ENCODE data around the gene FBLN1. TPM values are rescaled to one million over a fixed set of nuclear protein-coding genes. Genes with fewer than 3 reads are reported as not detected.
"Not testable (repeated sequence)": the region's sequence is repeated elsewhere in the genome, so short reads cannot be mapped to it uniquely, and the experiment has no call there.

The FBLN1 gene
- total RNA-seq, 2 donors from 2014 or later, result 587 to 972 TPM

GRCh38 chr22:45554861-45555260, 52.2 kb downstream of the FBLN1 start:
- H3K27ac ChIP-seq, result peak overlapping the region; percentile 94 to 99

GRCh38 chr22:45557926-45558325, 55.2 kb downstream of the FBLN1 start:
- not testable (repeated sequence) for ATAC-seq (ENCODE audit: insufficient number of reproducible peaks, low FRiP score, low read depth); H3K27me3 ChIP-seq (replicated peaks; ENCODE audit: insufficient read depth)

More at GRCh38 chr22:45554861-45555260, 52.2 kb downstream of the FBLN1 start:
- no peak for TF ChIP-seq CTCF (IDR thresholded peaks at IDR 0.05)
- Histone ChIP-seq H3K4me1 (ENCODE audit: control insufficient read depth in 1 of 2, low read depth in 2 of 2) (peaks cover 27 to 47% of the 10 kb centered on the region in 2 donors), H3K27me3 (replicated peaks; ENCODE audit: insufficient read depth) (no peaks in the 10 kb centered on the region), H3K4me3 (no peak overlapping the region), H3K9me3 (no peaks in the 10 kb centered on the region), H3K36me3 (peaks cover 4% of the 10 kb centered on the region)
- DNase-seq (ENCODE audit: low spot score) (no peak), ATAC-seq (ENCODE audit: insufficient number of reproducible peaks, low FRiP score, low read depth) (no peak)

GRCh38 chr22:45560092-45560491, 57.4 kb downstream of the FBLN1 start:
- H3K9me3 ChIP-seq; H3K36me3 ChIP-seq; ATAC-seq (ENCODE audit: insufficient number of reproducible peaks, low FRiP score, low read depth); H3K27ac ChIP-seq; DNase-seq (ENCODE audit: low spot score); H3K4me1 ChIP-seq (ENCODE audit: control insufficient read depth in 1 of 2, low read depth in 2 of 2); H3K4me3 ChIP-seq; H3K27me3 ChIP-seq (replicated peaks; ENCODE audit: insufficient read depth): not testable (repeated sequence)

More at GRCh38 chr22:45557926-45558325, 55.2 kb downstream of the FBLN1 start:
- H3K9me3 ChIP-seq; H3K27ac ChIP-seq; DNase-seq (ENCODE audit: low spot score); H3K36me3 ChIP-seq; H3K4me3 ChIP-seq: not testable (repeated sequence)
- H3K4me1 ChIP-seq (ENCODE audit: control insufficient read depth in 1 of 2, low read depth in 2 of 2), result peaks cover 5 to 16% of the 10 kb centered on the region in 2 donors

GRCh38 chr22:45560761-45561160, 58.1 kb downstream of the FBLN1 start:
- DNase-seq (ENCODE audit: low spot score); H3K4me3 ChIP-seq; ATAC-seq (ENCODE audit: insufficient number of reproducible peaks, low FRiP score, low read depth); H3K4me1 ChIP-seq (ENCODE audit: control insufficient read depth in 1 of 2, low read depth in 2 of 2); H3K27ac ChIP-seq; H3K27me3 ChIP-seq (replicated peaks; ENCODE audit: insufficient read depth); H3K9me3 ChIP-seq; H3K36me3 ChIP-seq: not testable (repeated sequence)

- Histone ChIP-seq H3K36me3 (peaks cover 9% of the 10 kb centered on the region), H3K9me3 (peaks cover 2% of the 10 kb centered on the region), H3K27ac (no peak overlapping the region), H3K4me3 (no peak overlapping the region), H3K4me1 (ENCODE audit: control insufficient read depth in 1 of 2, low read depth in 2 of 2) (no peaks in the 10 kb centered on the region), H3K27me3 (replicated peaks; ENCODE audit: insufficient read depth) (no peaks in the 10 kb centered on the region)
- no peak for DNase-seq (ENCODE audit: low spot score)
- no peak for TF ChIP-seq CTCF (IDR thresholded peaks at IDR 0.05)
- ATAC-seq (ENCODE audit: insufficient number of reproducible peaks, low FRiP score, low read depth), result peak; percentile 12
These were observed 59.4 kb downstream of the FBLN1 start for GRCh38 chr22:45562102-45562501.

GRCh38 chr22:45562537-45563361, 60.1 kb downstream of the FBLN1 start:
- Histone ChIP-seq H3K9me3 (peaks cover 2% of the 10 kb centered on the region), H3K27ac (no peak overlapping the region), H3K27me3 (replicated peaks; ENCODE audit: insufficient read depth) (no peaks in the 10 kb centered on the region), H3K36me3 (peaks cover 9% of the 10 kb centered on the region), H3K4me1 (ENCODE audit: control insufficient read depth in 1 of 2, low read depth in 2 of 2) (no peaks in the 10 kb centered on the region), H3K4me3 (no peak overlapping the region)
- ATAC-seq (ENCODE audit: insufficient number of reproducible peaks, low FRiP score, low read depth), result no peak
- DNase-seq (ENCODE audit: low spot score), result no peak
- no peak for TF ChIP-seq CTCF (IDR thresholded peaks at IDR 0.05)
